DMS114 treated with DMSO at 0.1 percent for 48 hours (cell line): ENCODE measurements around the gene MYEOV.

Experiments used
- DNase-seq: peaks from one replicate; lab custom pipeline; 2025; ENCODE audit not compliant: unreplicated experiment; lab: John Stamatoyannopoulos, UW

The MYEOV gene

DNA sequence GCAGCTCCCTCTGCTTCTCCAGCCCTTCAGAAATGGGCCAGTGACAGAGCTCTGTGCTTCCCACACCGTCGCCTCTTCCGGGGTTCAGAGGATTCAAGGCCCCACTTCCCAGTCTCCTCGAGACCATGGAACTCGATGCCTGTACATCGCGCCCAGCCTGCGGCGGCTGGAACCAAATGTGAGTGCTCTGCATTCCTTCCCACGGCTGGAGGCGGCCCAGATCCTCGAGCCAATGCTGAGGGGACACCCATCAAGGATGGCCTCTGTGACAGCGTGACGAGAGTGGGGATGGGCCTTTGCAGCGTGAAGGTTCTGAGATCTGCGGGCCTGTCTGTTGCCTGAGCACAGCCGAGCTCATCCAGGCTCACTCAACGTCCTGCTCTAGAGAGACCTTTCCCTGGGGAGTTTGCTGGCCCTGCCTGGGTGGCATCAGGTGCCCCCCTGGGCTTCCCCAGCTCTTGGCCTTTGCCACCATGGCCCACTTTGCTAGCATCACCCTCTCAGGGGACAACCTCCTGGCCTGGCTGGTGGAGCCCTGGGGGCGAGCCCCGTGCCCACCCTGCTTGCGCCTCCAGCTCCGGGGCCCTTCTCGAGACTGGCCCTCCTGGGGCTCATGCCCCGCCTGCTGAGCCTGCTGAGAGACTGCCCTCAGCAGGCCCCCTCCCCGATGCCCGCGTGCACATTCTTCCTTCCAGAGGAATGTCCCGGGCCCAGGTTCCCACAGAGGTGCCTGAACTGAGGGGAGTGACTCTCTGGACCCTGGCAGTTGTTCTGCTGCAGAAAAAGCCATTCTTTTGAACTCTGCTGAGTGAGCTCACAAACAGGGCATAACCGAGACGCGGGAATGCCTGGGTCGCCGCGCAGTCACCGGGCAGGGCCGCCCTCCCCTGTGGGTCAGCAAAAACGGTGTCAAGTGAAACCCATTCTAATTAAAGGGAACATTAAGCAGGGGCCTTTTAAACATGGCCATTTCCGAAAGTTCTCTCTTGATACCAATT lies 7.3 kb upstream of the MYEOV start:
- DNase-seq: no peak

DNA sequence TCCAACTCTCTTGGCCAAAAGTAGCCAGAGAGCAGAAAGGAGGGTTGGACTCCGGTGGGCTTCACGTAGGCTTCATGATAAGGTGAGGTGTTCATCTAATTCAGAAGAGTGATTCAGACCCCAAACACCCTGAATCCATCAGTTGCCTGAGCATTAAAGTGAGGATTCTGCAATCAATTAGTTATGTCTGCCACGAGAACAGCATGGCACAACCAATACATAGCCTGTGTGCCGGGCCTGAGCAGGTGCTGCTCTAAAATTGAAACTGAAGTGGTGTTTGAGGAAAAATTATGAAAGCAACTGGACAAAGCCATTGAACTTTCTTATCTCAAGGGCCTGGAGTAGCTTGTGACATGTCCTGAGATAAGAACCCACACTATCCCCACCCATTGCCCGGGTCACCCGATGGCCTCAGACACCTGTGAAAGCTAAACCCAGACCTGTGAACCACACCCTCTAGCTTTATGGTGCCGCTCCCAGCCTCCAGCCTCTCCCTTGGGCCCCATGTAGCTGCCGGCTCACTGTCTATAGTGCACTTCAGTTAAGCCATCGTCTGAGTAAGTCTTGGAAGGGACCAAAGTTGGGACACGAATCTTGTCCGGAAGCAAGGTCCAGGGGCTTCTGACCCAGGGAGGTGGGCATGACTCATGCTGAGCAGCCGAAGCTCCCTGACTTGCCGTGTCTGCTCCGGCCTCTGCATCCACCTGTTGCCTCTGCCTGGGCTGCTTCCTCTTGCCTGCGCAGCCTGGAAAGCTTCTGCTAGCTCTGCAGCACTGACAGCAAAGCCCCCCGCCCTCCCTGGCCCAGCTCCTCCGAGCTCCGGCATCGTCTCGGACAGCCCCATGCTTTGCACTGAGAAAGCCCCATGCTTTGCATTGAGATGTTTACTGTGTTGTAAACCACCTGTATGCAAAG lies 5.7 kb upstream of the MYEOV start:
- DNase-seq: no peak

DNA sequence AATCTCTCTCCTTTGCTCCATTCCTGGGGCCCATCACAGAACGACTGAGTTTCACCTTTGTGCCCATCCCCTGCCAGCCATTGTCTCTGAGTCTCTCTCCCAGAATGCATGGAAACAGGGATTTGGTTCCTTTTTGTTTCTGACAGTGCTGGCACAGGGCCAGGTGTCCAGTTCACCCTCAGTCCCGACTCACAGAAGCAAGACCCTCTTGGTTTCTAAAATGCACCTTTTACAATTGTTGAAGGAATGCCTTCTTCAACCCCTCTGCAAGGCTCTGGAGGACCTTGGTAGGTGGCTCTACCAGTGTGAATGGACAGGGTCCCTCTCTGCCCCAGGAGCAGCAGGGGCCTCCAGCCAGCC lies 5.1 kb upstream of the MYEOV start:
- DNase-seq: no peak

- no peak for DNase-seq
Measured at GRCh38 chr11:69290806-69291205, 3.1 kb upstream of the MYEOV start.

GRCh38 chr11:69291459-69292110 lies 2.4 kb upstream of the MYEOV start:
- no peak for DNase-seq

GRCh38 chr11:69292221-69292648 lies 1.7 kb upstream of the MYEOV start:
- DNase-seq: peak; percentile 76

DNA sequence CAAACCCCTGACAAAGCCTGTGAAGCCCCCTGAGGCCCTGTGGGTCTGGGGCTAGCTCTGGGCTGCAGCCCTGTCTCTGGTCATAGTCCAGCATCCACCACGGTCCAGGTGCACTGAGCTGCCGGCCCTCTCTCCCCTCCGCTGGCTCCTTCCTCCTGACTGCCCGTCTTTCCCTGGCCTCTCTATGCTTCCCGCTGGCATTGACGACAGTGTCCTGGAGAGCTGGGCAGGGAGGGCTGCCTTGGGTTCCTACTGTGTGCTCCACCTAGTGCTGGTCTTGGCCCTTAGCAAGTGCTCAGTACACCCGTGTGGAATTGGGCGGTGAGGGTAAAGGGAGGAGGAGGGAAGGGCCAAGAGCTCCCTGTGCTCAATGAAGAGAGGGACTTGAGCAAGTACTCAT lies 868 bp upstream of the MYEOV start:
- DNase-seq: peak; percentile 98

DNA sequence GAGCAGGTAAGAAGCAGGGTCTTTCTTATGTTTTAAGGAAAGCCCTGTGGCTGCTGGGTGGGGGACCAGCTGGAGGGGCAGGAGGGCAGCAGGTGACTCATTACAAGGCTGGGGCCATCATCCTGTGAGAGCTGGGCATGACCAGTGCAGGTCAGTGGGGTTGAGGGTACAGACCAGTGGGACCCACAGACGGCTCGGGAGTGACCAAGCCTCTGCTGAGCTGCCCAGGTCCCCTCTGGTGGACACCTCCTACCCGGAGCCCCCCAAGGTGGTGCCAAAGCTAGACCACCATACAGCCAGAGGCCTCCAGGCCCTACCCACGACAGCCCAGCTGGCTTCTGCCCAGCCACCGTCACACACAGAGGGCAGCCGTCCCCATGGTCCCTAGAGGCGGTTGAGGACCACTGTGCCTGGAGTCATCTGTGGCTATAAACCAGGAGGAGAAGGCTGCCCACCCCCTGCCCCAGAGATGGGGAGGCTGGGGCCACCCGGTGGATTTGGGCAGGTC lies 670 bp downstream of the MYEOV start:
- no peak for DNase-seq

DNA sequence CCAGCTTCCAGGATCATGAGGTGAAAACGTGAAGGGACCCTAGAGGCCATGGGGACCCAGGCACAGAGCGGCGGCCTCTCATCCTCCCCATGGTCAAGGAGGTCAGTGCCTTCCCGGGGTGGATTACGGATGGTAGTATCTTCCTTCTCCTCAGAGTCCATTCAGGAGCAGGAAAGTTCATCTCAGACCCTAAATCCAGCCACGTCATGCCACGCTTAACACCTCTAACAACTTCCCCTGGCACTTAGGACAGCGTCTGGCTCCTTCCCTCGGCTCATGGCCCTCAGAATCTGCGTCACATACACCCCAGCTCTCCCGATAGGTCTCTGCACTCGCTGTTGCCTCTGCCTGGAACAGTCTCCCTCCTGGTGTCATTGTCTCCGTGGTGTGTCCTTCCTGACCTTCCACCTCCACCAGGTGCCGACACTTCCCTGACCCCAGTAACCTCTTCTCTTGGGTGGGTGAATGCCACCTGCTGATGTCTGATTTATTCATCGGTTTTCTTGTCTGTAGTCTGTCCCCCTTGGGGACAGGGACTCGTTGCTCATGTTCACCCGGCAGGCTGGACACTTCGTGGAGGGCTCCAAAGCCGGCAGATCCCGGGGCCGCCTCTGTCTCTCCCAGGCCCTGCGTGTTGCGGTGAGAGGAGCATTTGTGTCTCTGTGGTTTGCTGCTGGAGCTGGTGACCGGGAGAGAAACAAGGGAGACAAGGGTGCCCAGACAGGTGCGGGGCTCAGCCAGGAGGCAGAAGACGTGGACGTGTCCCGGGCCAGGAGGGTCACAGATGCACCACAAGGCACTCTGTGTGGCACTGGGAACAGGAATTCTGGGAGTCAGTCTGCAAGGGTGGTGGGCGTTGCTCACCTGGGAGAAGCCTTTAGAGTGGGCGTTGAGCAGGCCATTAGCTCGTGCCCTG lies 1.4 kb downstream of the MYEOV start:
- no peak for DNase-seq

GRCh38 chr11:69295995-69296889 lies 2.3 kb downstream of the MYEOV start:
- no peak for DNase-seq

- DNase-seq: no peak
Measured at GRCh38 chr11:69296890-69297786, 3.2 kb downstream of the MYEOV start.

DNA sequence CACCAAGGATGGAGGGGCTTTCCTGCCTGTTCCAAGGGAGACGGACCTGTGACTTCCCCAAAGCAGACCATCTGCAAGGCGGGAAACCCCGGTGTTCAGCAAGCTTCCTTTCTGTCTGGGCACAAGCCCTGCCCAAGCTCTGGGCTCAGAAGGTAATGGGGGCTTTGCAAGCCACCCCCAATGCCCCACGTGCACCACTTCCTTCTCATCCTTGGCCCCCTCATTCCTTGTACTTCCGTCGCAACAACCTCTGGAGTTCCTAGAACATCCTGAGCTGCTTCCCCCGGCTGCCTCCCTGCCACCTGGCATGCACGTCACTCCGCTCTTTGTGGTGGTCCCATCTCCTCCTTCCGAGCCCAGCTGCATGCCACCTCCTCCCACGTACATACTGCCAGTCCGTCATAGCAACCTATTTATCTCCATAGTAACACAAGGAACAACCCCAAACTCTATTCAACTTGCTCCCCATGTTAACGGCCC lies 3.9 kb downstream of the MYEOV start:
- DNase-seq: no peak

DNA sequence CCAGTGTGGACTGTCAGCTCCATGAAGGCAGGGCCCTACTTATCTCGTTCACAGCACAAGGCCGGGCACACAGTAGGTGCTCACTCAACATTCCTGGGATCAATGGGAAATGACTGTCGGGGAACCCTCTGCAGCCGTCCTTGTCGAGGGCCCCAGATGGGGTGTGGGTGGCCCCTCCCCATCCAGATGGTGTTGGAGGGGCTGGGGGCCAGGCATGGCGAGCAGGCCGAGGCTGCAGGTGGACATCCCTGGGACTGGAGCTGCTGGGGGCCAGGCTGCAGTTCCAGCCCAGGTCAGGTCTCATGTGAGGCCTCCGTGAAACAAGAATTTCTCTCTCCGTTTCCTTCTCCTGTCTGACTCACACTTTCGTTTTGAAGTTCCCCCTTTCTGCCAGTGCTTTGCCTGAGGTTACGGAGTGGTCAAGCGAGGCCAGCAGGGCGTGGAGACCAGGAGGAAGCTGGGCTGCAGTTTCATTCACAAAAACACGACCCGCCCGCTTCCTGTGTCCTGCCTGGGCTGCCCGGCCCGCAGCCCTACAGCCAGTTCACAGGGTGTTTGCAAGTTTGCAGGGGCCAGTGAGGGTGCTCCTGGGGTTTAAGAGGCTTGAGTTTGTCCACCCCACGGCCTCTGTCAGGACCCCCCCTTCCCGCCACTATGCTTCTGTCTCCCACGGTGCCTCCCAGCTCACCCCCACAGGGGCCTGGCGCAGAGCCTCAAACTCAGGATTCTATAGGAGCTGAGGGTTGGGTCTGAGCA lies 4.5 kb downstream of the MYEOV start:
- no peak for DNase-seq

- DNase-seq: no peak
Measured at GRCh38 chr11:69299023-69299461, 5.1 kb downstream of the MYEOV start.

- DNase-seq: no peak
Measured at GRCh38 chr11:69299572-69299971, 5.6 kb downstream of the MYEOV start.

GRCh38 chr11:69300120-69301060 lies 6.4 kb downstream of the MYEOV start:
- no peak for DNase-seq
